ENCODE results near the gene EXOC3L4. TPM values are rescaled to one million over a fixed set of nuclear protein-coding genes. Genes with fewer than 3 reads are reported as not detected.

Gene EXOC3L4
- total and polyA plus RNA-seq, 2 donors (not counting 3 experiments of a cell fraction or from before 2014, with no cell fraction given), result not detected

GRCh38 chr14:103131580-103131979 lies 37.1 kb downstream of the EXOC3L4 start:
- ChIA-PET POLR2A (no interaction called here), CTCF (interaction anchor here (1.1 to 6.9 kb wide), 3 partner anchors 9 to 55 kb away, joined by 5 to 86 read pairs (median 9); no protein-coding TSS in a partner anchor)
- intact Hi-C loops (cut with micrococcal nuclease), result no loop called here

More at GRCh38 chr14:103131580-103131979, 37.1 kb downstream of the EXOC3L4 start:
- Histone ChIP-seq H3K9me1 (replicated peaks; ENCODE audit: control insufficient read depth, extremely low read depth, insufficient read depth, low read length) (no peaks in the 10 kb centered on the region), H3K9me3 (replicated peaks; ENCODE audit: control insufficient read depth, insufficient read depth, low read length) (no peaks in the 10 kb centered on the region), H2AFZ (ENCODE audit: low read depth, low read length) (no peak overlapping the region), H3K36me3 (ENCODE audit: control insufficient read depth in 2 of 2, extremely low read depth in 1 of 2, insufficient read depth in 2 of 2, low read length in 2 of 2) (peaks cover 0 to 28% of the 10 kb centered on the region in 2 experiments), H3K79me2 (ENCODE audit: control insufficient read depth, insufficient read depth, low read length) (no peaks in the 10 kb centered on the region), H3K4me3 (replicated peaks in 1 of 3; ENCODE audit: insufficient read depth in 1 of 3, low read depth in 1 of 3, low read length in 3 of 3) (no peak overlapping the region), H3K9ac (replicated peaks; ENCODE audit: extremely low read depth, insufficient read depth, low read length) (no peak overlapping the region), H3K27me3 (ENCODE audit: control insufficient read depth in 2 of 2, insufficient read depth in 2 of 2, low read length in 2 of 2) (no peaks in the 10 kb centered on the region), H3K4me2 (ENCODE audit: insufficient read depth, low read length) (no peak overlapping the region), H4K20me1 (replicated peaks; ENCODE audit: control insufficient read depth, extremely low read depth, insufficient read depth, low read length) (no peaks in the 10 kb centered on the region), H3K4me1 (ENCODE audit: control insufficient read depth, extremely low read depth, insufficient read depth, low read length) (peaks cover 15% of the 10 kb centered on the region), H3K27ac (ENCODE audit: insufficient read depth, low read depth, low read length) (no peak overlapping the region)
- DNase-seq (ENCODE audit: low read depth, low spot score) (no peak), FAIRE-seq (no peak)
- BruUV-seq (replicated peaks), result no TSS peak
- dilution Hi-C loops (cut with MboI; ENCODE audit: extremely low pct_ligation_motif_present, low sequenced_read_pairs), result no loop called here
- no peak for TF ChIP-seq MYC (IDR thresholded peaks at IDR 0.05; ENCODE audit: low read depth, low read length)
- no peak for TF ChIP-seq MAX (IDR thresholded peaks at IDR 0.05; ENCODE audit: insufficient read depth, insufficient read length)
- no peak for TF ChIP-seq FOS (IDR thresholded peaks at IDR 0.05; ENCODE audit: borderline replicate concordance, insufficient read depth, low read length)
- TF ChIP-seq GATA2 (IDR thresholded peaks at IDR 0.05; ENCODE audit: insufficient read depth, insufficient read length, low read depth, low read length), result no peak
- TF ChIP-seq JUN (IDR thresholded peaks at IDR 0.05; ENCODE audit: borderline replicate concordance, insufficient read depth, insufficient read length, low read depth), result no peak
- no peak for TF ChIP-seq CTCF (IDR thresholded peaks at IDR 0.05; ENCODE audit: extremely low read depth in 1 of 2, insufficient read depth in 1 of 2, low read depth in 1 of 2, low read length in 2 of 2)
- TF ChIP-seq EZH2 (IDR thresholded peaks at IDR 0.05; ENCODE audit: borderline replicate concordance, low read depth, low read length, severe bottlenecking), result no peak
- TF ChIP-seq POLR2A (IDR thresholded peaks at IDR 0.05; ENCODE audit: low read depth, low read length), result no peak
- TF ChIP-seq POLR2AphosphoS5 (IDR thresholded peaks at IDR 0.05; ENCODE audit: insufficient read depth, low read depth, low read length), result no peak
